ENCODE results near the gene SYTL5. TPM values are rescaled to one million over a fixed set of nuclear protein-coding genes. Genes with fewer than 3 reads are reported as not detected.

SYTL5 gene
- total RNA-seq, 2 experiments from 2014 or later: not detected

DNA sequence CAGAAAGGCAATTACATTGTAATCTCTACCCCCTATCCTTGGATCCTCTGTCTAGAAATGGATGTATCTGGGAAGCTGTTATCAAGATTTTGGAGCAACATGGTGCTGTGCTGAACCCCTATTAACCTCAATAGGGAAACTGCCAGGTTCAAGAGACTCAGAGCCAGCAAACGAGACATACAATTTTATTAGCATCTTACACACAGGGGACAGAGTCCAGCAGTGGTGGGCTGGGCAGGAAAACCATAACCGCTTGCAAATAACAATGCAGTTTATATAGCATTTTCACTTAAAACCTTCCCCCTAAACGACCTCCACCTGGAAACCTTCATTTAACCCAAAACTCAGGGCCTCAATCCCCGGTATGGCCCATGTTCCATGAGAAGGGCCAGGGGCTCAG, 79.5 kb downstream of the SYTL5 start:
- Mint-ChIP-seq H3K27me3 (peaks cover 5% of the 10 kb centered on the region), H3K4me3 (no peak overlapping the region), H3K4me1 (no peaks in the 10 kb centered on the region), H3K9me3 (no peaks in the 10 kb centered on the region), H3K27ac (no peak overlapping the region), H3K36me3 (ENCODE audit: low read depth) (no peaks in the 10 kb centered on the region)
- DNase-seq: no peak
- POLR2A ChIA-PET: no interaction called here
- CTCF ChIA-PET: no interaction called here

DNA sequence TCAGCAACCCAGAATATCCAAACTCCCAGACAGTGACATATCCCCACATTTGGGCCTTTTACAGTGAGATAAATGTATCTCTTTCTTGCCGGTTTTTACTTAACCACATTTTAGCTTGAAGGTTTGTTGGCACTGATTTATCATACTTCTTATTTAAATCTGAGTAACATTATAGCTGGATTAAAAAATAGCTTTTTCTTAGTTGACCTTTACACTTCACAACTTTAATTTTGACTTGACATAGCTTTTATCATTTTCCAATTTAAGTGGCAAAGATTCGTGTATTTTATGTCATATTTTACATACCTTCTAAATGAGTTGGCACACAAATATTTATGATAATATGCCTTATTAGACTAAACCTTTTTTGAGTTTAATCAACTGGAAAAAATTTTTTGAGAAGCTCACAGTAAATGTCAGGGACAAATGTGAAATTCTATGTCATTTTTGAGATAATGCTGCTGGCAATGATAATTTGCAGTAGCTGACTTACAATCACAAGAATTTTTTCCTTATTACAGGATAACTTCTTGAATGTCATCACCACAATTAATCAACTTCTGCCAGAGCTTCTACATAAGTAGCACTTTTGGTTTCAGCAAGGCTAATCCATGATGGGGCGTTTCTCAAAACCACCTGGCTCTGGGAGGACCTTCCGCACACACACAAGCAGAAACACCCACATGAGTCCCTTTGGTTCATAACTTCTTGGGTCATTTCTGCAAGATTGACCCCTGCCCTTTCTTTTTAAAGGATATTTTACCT, 80.3 kb downstream of the SYTL5 start:
- POLR2A ChIA-PET: no interaction called here
- H3K36me3 Mint-ChIP-seq (ENCODE audit: low read depth): no peaks in the 10 kb centered on the region
- CTCF ChIA-PET: no interaction called here
- H3K27ac Mint-ChIP-seq: no peak overlapping the region
- DNase-seq: no peak
- no peaks in the 10 kb centered on the region for H3K4me1 Mint-ChIP-seq
- H3K27me3 Mint-ChIP-seq: peaks cover 5% of the 10 kb centered on the region
- H3K9me3 Mint-ChIP-seq: no peaks in the 10 kb centered on the region
- no peak overlapping the region for H3K4me3 Mint-ChIP-seq

DNA sequence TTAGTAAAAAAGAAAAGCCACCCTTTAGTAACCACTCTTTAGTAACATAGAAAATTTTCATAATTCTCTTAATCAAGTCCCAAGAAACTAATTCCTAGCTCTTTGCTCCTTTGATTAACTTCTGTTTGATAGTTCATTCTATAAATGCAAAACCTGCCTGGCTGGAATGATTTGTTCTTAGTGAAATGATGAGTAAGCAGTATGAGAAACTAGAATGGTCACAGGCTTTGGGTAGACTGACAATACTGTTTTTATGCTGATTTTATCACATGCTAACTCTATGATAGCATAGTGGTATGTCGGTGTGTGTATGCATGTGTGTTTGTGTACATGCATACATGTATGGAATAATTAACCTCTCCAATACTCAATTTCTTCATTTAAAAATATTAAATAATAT, 81.2 kb downstream of the SYTL5 start:
- Mint-ChIP-seq H3K4me1 (no peaks in the 10 kb centered on the region), H3K36me3 (ENCODE audit: low read depth) (no peaks in the 10 kb centered on the region), H3K4me3 (no peak overlapping the region), H3K9me3 (no peaks in the 10 kb centered on the region), H3K27ac (no peak overlapping the region), H3K27me3 (peaks cover 2% of the 10 kb centered on the region)
- no peak for DNase-seq
- CTCF ChIA-PET: no interaction called here
- POLR2A ChIA-PET: no interaction called here

DNA sequence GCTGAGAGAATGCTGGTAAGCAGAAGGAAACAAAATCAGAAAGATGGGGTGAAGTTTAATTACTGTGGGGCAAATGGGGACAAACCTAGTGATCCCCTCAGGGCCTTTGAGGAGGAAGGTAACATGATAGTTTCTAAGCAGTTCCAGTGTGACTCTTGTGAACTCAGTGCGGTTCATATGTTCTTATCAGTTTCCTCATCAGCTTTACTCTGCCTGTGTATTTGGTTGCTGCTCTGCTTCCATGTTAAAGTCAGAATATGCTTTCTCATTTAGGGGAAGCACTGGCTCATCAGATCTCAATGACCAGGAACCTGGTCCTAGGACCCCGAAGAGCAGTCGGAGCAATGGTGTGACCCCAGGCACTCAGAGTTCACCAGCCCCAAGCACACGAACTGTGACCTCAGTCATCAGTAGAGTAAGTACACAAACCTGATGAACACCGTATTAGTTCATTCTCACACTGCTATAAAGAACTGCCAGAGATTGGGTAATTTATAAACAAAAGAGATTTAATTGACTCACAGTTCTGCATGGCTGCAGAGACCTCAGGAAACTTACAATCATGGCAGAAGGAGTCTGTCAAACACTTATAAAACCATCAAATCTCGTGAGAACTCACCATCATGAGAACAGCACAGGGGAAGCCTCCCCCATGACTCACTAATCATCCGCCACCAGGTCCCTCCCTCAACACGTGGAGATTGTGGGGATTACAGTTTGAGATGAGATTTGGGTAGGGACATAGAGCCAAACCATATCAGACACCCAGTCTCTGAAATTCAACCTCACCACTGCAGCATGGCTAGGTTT, 83.0 kb downstream of the SYTL5 start:
- DNase-seq: no peak
- Mint-ChIP-seq H3K36me3 (ENCODE audit: low read depth) (no peaks in the 10 kb centered on the region), H3K4me1 (no peaks in the 10 kb centered on the region), H3K4me3 (no peak overlapping the region), H3K9me3 (no peaks in the 10 kb centered on the region), H3K27ac (no peak overlapping the region), H3K27me3 (peaks cover 2% of the 10 kb centered on the region)
- ChIA-PET CTCF (no interaction called here), POLR2A (no interaction called here)

DNA sequence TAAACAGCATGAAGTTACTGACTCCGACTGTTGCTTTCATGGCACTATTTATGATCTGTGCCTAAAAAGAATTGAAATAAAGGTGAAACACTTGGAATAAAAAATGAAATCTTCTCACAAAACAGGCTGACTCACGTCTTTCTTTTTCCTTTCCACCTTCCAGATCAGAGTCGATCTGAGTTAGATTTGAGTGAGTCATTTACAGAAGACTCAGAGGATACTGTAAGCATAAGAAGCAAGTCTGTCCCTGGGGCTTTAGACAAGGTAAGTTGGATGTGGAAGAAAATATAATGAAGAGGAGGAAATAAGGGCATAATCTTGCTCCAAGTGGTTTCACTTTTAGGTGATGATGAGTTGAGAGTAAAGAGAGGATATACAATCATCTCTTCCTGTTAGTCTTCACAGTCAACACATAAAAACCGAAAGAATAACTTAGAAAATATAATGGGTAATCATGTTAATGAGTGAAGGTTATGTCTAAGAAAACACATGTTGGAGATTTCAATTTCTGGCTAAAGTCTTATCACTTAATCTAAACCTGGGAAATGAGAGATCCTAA, 89.7 kb downstream of the SYTL5 start:
- no peak for DNase-seq
- no peaks in the 10 kb centered on the region for H3K9me3 Mint-ChIP-seq
- no peaks in the 10 kb centered on the region for H3K36me3 Mint-ChIP-seq (ENCODE audit: low read depth)
- peak overlapping the region; percentile 28 for H3K27ac Mint-ChIP-seq
- H3K4me3 Mint-ChIP-seq: peak overlapping the region; percentile 28
- ChIA-PET CTCF (no interaction called here), POLR2A (no interaction called here)
- no peaks in the 10 kb centered on the region for H3K27me3 Mint-ChIP-seq
- peaks cover 3% of the 10 kb centered on the region for H3K4me1 Mint-ChIP-seq

DNA sequence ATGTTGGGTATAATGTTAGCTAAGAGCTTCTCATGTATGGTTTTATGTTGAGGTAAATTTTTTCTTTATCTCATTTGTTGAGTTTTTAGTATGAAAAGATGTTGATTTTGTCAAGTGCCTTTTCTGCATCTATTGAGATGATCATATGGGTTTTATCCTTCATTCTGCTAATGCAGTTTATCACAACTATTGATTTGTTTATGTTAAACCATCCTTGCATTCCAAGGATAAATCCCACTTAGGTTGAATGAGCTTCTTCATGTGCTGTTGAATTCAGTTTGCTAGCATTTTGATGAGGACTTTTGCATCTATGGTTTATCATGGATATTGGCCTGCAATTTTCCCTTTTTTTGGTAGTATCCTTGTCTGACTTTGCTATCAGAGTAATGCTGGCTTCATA, 93.3 kb downstream of the SYTL5 start:
- no peaks in the 10 kb centered on the region for H3K36me3 Mint-ChIP-seq (ENCODE audit: low read depth)
- POLR2A ChIA-PET: no interaction called here
- no peak overlapping the region for H3K27ac Mint-ChIP-seq
- CTCF ChIA-PET: no interaction called here
- H3K27me3 Mint-ChIP-seq: no peaks in the 10 kb centered on the region
- peaks cover 16% of the 10 kb centered on the region for H3K4me1 Mint-ChIP-seq
- no peaks in the 10 kb centered on the region for H3K9me3 Mint-ChIP-seq
- H3K4me3 Mint-ChIP-seq: no peak overlapping the region
- no peak for DNase-seq

DNA sequence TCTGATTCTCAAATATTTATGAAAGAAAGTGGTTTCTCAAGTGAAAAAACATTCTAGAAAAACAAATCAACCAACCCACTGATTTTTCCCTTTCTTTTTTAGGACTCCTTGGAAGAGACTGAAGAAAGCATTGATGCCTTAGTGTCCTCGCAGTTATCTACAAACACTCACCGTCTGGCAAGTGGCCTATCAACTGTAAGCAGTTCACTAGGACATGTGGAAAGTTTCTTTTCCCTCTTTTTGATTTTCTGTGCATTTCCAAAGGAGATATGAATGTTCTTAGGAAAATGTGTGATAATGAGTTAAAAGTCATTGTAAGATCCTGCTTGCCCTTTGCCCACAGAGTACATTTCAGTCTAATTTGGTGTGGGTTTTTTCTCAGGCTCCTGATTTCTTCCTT, 95.9 kb downstream of the SYTL5 start:
- CTCF ChIA-PET: no interaction called here
- Mint-ChIP-seq H3K9me3 (no peaks in the 10 kb centered on the region), H3K27ac (no peak overlapping the region), H3K4me3 (no peak overlapping the region), H3K36me3 (ENCODE audit: low read depth) (no peaks in the 10 kb centered on the region), H3K27me3 (no peaks in the 10 kb centered on the region), H3K4me1 (peaks cover 14% of the 10 kb centered on the region)
- no peak for DNase-seq
- POLR2A ChIA-PET: no interaction called here

DNA sequence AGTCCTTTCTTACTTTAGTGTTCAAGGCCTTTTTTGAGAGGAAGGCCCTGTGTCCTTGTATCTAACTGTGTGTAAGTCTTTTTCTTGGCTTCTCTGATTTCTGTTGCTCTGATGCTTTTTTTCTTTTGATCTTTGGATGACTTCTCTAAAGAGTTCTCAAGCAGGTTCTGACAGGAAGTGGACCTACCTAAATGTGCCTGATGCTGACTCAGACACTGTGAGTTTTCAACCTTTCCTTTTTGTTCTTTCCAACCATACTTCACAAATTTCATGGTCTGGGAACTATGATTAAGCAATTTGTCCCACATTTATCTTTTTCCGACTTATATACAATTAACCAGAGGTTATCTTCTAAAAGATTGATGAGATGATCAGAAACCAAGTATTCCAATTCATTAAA, 96.5 kb downstream of the SYTL5 start:
- H3K36me3 Mint-ChIP-seq (ENCODE audit: low read depth): no peaks in the 10 kb centered on the region
- no peaks in the 10 kb centered on the region for H3K27me3 Mint-ChIP-seq
- H3K4me1 Mint-ChIP-seq: peaks cover 14% of the 10 kb centered on the region
- ChIA-PET POLR2A (no interaction called here), CTCF (no interaction called here)
- no peaks in the 10 kb centered on the region for H3K9me3 Mint-ChIP-seq
- H3K27ac Mint-ChIP-seq: no peak overlapping the region
- no peak overlapping the region for H3K4me3 Mint-ChIP-seq
- no peak for DNase-seq

DNA sequence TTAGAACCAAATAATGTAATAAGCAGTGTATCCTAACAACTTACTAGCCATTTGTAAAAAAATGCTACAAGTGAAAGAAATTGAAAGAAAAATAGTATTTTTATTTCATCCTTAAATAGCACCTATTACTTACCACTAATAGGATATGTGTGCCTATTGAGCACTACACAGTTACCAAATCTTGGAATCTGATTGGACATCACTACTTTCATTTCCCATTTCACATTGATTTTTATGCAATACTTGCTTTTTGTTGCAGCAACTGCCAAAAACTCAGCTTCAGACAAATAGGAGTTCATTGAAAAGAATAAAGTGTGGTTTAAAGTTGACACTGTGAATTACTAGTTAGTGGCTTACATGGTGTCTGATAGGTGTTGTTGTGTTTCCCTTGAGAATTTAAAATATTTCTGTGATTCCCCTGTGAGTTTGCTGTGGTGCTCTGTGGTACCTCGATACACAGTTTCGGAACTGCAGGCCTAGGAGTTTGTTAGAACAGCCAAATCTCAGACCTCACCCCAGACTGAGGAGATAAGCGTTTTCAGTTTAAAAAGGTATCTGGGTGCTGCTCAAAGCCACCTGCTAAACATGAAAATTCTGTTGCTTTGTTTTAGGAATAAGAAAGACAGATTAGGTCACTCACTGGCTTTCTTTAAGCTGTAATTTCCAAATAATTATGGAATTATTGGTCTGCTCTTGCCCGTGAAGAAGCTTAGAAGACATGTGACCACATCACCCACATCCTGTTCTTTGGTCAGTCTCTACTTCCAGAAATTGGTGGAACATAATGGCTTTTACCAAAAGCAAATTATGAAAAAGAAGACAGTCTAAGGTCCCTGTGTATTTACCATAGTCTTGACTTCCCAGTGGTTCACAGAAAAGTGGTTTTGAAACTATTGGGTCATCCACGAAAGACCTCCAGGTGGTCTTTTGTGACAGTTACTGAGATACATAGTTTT, 97.8 kb downstream of the SYTL5 start:
- H3K36me3 Mint-ChIP-seq (ENCODE audit: low read depth): no peaks in the 10 kb centered on the region
- POLR2A ChIA-PET: no interaction called here

DNA sequence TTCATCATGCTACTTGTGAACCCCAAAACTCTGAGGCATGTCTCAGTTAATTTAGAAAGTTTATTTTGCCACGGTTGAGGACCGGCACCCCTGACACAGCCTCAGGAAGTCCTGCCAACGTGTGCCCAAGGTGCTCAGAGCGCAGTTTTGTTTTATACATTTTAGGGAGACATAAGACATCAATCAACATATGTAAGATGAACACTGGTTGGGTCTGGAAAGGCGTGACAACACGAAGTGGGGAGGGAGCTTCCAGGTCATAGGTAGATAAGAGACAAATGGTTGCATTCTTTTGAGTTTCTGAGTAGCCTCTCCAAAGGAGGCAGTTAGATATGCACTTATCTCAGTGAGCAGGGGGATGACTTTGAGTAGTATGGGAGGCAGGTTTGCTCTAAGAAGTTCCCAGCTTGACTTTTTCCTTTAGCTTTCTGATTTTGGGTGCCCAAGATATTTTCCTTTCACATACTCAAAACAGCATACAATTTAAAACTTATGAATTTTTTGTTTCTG, 98.9 kb downstream of the SYTL5 start:
- Mint-ChIP-seq H3K4me3 (no peak overlapping the region), H3K27ac (no peak overlapping the region), H3K9me3 (no peaks in the 10 kb centered on the region), H3K27me3 (no peaks in the 10 kb centered on the region), H3K4me1 (peaks cover 14% of the 10 kb centered on the region), H3K36me3 (ENCODE audit: low read depth) (no peaks in the 10 kb centered on the region)
- no peak for DNase-seq
- ChIA-PET CTCF (no interaction called here), POLR2A (no interaction called here)

More for the DNA sequence above, 97.8 kb downstream of the SYTL5 start:
- CTCF ChIA-PET: no interaction called here
- H3K4me3 Mint-ChIP-seq: no peak overlapping the region
- H3K27ac Mint-ChIP-seq: peak overlapping the region; percentile 31
- DNase-seq: no peak
- H3K4me1 Mint-ChIP-seq: peaks cover 14% of the 10 kb centered on the region
- no peaks in the 10 kb centered on the region for H3K27me3 Mint-ChIP-seq
- no peaks in the 10 kb centered on the region for H3K9me3 Mint-ChIP-seq

DNA sequence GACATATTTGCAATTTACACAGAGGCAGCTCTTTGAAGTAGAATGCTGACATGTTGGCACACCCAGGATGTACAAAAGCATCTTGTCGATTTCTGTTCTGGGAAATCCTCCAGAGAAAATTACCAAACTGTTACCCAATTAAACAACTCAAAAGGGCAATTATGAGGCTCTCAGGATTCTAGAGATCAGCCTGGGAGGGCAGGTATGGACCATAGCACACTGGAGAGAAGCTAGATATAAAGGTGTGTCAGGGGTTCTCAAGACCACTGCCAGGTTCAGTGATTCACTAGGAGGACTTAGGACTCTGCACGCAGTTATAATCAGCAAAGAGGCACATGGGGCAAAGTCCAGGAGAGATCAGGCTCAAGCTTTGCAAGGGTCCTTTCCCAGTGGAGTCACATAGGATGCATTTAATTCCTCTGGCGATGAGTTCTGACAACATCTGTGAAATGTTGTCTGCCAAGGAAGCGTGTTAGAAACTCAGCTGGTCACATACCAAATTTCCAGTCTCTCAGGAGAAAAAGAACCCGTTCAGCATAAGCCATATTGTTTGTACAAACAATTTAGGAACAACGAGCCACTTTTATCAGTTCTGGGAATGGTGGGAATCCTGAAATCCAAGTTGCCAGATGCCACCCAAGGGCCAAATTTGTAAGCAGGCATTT, 100.8 kb downstream of the SYTL5 start:
- Mint-ChIP-seq H3K4me3 (no peak overlapping the region), H3K9me3 (no peaks in the 10 kb centered on the region), H3K27ac (no peak overlapping the region), H3K27me3 (no peaks in the 10 kb centered on the region), H3K36me3 (ENCODE audit: low read depth) (no peaks in the 10 kb centered on the region), H3K4me1 (peaks cover 14% of the 10 kb centered on the region)
- POLR2A ChIA-PET: no interaction called here
- DNase-seq: no peak
- CTCF ChIA-PET: no interaction called here

DNA sequence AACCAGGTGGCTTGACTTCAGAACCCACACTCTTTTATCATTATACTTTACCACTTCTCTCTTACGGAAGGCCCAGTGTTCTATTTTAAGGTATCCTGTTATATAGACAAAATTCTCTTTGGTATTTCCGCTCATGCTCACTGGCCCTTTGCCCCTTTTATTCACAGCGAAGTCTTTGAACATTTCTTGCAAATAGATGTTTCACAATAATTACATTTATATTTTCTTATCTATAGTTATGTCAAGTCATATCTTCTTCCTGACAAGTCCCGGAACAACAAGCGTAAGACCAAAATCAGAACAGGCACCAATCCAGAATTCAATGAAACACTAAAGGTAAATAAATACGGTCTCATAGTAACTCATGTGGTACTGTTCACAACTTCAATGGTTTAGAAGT, 102.0 kb downstream of the SYTL5 start:
- H3K36me3 Mint-ChIP-seq (ENCODE audit: low read depth): no peaks in the 10 kb centered on the region
- ChIA-PET CTCF (no interaction called here), POLR2A (no interaction called here)
- H3K27ac Mint-ChIP-seq: no peak overlapping the region
- no peak overlapping the region for H3K4me3 Mint-ChIP-seq
- no peaks in the 10 kb centered on the region for H3K27me3 Mint-ChIP-seq
- peaks cover 9% of the 10 kb centered on the region for H3K4me1 Mint-ChIP-seq
- DNase-seq: no peak
- H3K9me3 Mint-ChIP-seq: no peaks in the 10 kb centered on the region
